ENCODE data around the gene BIK.

BIK gene

GRCh38 chr22:43118024-43118849 is 7.7 kb downstream of the BIK start:
- peak overlapping the region; percentile 78 to 82 for H3K27ac ChIP-seq (ENCODE audit: low read depth in 2 of 2, low read length in 2 of 2)
- no peaks in the 10 kb centered on the region for H3K9me3 ChIP-seq (ENCODE audit: control insufficient read depth in 2 of 2, low read length in 2 of 2)
- peaks cover 35 to 69% of the 10 kb centered on the region in 2 donors for H3K4me1 ChIP-seq (ENCODE audit: control insufficient read depth in 2 of 2, insufficient read depth in 2 of 2, low read length in 2 of 2)
- no peaks in the 10 kb centered on the region for H3K36me3 ChIP-seq (ENCODE audit: control insufficient read depth in 2 of 2, insufficient read depth in 2 of 2, low read length in 2 of 2)
- H3K4me3 ChIP-seq (ENCODE audit: low read length in 2 of 2) = peak overlapping the region in 1 of 2 donors; percentile 8
- peaks cover 0 to 3% of the 10 kb centered on the region in 2 donors for H3K27me3 ChIP-seq (ENCODE audit: control insufficient read depth in 2 of 2, insufficient read depth in 2 of 2, low read length in 2 of 2)
- peak overlapping the region in 1 of 2 donors; percentile 42 for H3K9ac ChIP-seq (ENCODE audit: low read depth in 1 of 2, low read length in 2 of 2)

GRCh38 chr22:43118953-43119458 is 8.5 kb downstream of the BIK start:
- H3K9ac ChIP-seq (ENCODE audit: low read depth in 1 of 2, low read length in 2 of 2) = peak overlapping the region in 1 of 2 donors; percentile 42
- H3K4me1 ChIP-seq (ENCODE audit: control insufficient read depth in 2 of 2, insufficient read depth in 2 of 2, low read length in 2 of 2) = peaks cover 35 to 68% of the 10 kb centered on the region in 2 donors
- no peaks in the 10 kb centered on the region for H3K36me3 ChIP-seq (ENCODE audit: control insufficient read depth in 2 of 2, insufficient read depth in 2 of 2, low read length in 2 of 2)
- no peaks in the 10 kb centered on the region for H3K9me3 ChIP-seq (ENCODE audit: control insufficient read depth in 2 of 2, low read length in 2 of 2)
- H3K4me3 ChIP-seq (ENCODE audit: low read length in 2 of 2) = peak overlapping the region in 1 of 2 donors; percentile 8
- no peaks in the 10 kb centered on the region for H3K27me3 ChIP-seq (ENCODE audit: control insufficient read depth in 2 of 2, insufficient read depth in 2 of 2, low read length in 2 of 2)
- H3K27ac ChIP-seq (ENCODE audit: low read depth in 2 of 2, low read length in 2 of 2) = peak overlapping the region; percentile 78 to 82

- peak overlapping the region; percentile 78 to 91 for H3K27ac ChIP-seq (ENCODE audit: low read depth in 2 of 2, low read length in 2 of 2)
These were observed 16.1 kb downstream of the BIK start for GRCh38 chr22:43126501-43127165.

GRCh38 chr22:43127166-43127908 is 16.8 kb downstream of the BIK start:
- H3K4me3 ChIP-seq (ENCODE audit: low read length in 2 of 2) = peak overlapping the region; percentile 38 to 60

More at GRCh38 chr22:43126501-43127165, 16.1 kb downstream of the BIK start:
- no peaks in the 10 kb centered on the region for H3K9me3 ChIP-seq (ENCODE audit: control insufficient read depth in 2 of 2, low read length in 2 of 2)
- peaks cover 37 to 72% of the 10 kb centered on the region in 2 donors for H3K4me1 ChIP-seq (ENCODE audit: control insufficient read depth in 2 of 2, insufficient read depth in 2 of 2, low read length in 2 of 2)
- peak overlapping the region; percentile 14 to 50 for H3K9ac ChIP-seq (ENCODE audit: low read depth in 1 of 2, low read length in 2 of 2)
- H3K27me3 ChIP-seq (ENCODE audit: control insufficient read depth in 2 of 2, insufficient read depth in 2 of 2, low read length in 2 of 2) = no peaks in the 10 kb centered on the region
- peak overlapping the region in 1 of 2 donors; percentile 10 for H3K4me3 ChIP-seq (ENCODE audit: low read length in 2 of 2)
- peaks cover 3 to 7% of the 10 kb centered on the region in 2 donors for H3K36me3 ChIP-seq (ENCODE audit: control insufficient read depth in 2 of 2, insufficient read depth in 2 of 2, low read length in 2 of 2)

GRCh38 chr22:43128116-43128515 is 17.6 kb downstream of the BIK start:
- H3K9ac ChIP-seq (ENCODE audit: low read depth in 1 of 2, low read length in 2 of 2) = peak overlapping the region; percentile 65 to 84
- H3K9me3 ChIP-seq (ENCODE audit: control insufficient read depth in 2 of 2, low read length in 2 of 2) = no peaks in the 10 kb centered on the region
- H3K4me3 ChIP-seq (ENCODE audit: low read length in 2 of 2) = peak overlapping the region; percentile 38 to 60
- H3K4me1 ChIP-seq (ENCODE audit: control insufficient read depth in 2 of 2, insufficient read depth in 2 of 2, low read length in 2 of 2) = peaks cover 32 to 59% of the 10 kb centered on the region in 2 donors
- H3K27me3 ChIP-seq (ENCODE audit: control insufficient read depth in 2 of 2, insufficient read depth in 2 of 2, low read length in 2 of 2) = no peaks in the 10 kb centered on the region
- peak overlapping the region; percentile 78 to 91 for H3K27ac ChIP-seq (ENCODE audit: low read depth in 2 of 2, low read length in 2 of 2)
- H3K36me3 ChIP-seq (ENCODE audit: control insufficient read depth in 2 of 2, insufficient read depth in 2 of 2, low read length in 2 of 2) = peaks cover 9 to 19% of the 10 kb centered on the region in 2 donors

More at GRCh38 chr22:43127166-43127908, 16.8 kb downstream of the BIK start:
- Histone ChIP-seq H3K9me3 (ENCODE audit: control insufficient read depth in 2 of 2, low read length in 2 of 2) (no peaks in the 10 kb centered on the region), H3K4me1 (ENCODE audit: control insufficient read depth in 2 of 2, insufficient read depth in 2 of 2, low read length in 2 of 2) (peaks cover 36 to 67% of the 10 kb centered on the region in 2 donors), H3K27me3 (ENCODE audit: control insufficient read depth in 2 of 2, insufficient read depth in 2 of 2, low read length in 2 of 2) (no peaks in the 10 kb centered on the region), H3K27ac (ENCODE audit: low read depth in 2 of 2, low read length in 2 of 2) (peak overlapping the region; percentile 78 to 91), H3K9ac (ENCODE audit: low read depth in 1 of 2, low read length in 2 of 2) (peak overlapping the region; percentile 65 to 84), H3K36me3 (ENCODE audit: control insufficient read depth in 2 of 2, insufficient read depth in 2 of 2, low read length in 2 of 2) (peaks cover 6 to 12% of the 10 kb centered on the region in 2 donors)

- peak overlapping the region; percentile 38 to 60 for H3K4me3 ChIP-seq (ENCODE audit: low read length in 2 of 2)
- H3K27ac ChIP-seq (ENCODE audit: low read depth in 2 of 2, low read length in 2 of 2) = peak overlapping the region; percentile 78 to 91
- no peaks in the 10 kb centered on the region for H3K27me3 ChIP-seq (ENCODE audit: control insufficient read depth in 2 of 2, insufficient read depth in 2 of 2, low read length in 2 of 2)
- H3K36me3 ChIP-seq (ENCODE audit: control insufficient read depth in 2 of 2, insufficient read depth in 2 of 2, low read length in 2 of 2) = peaks cover 14 to 24% of the 10 kb centered on the region in 2 donors
- peaks cover 32 to 53% of the 10 kb centered on the region in 2 donors for H3K4me1 ChIP-seq (ENCODE audit: control insufficient read depth in 2 of 2, insufficient read depth in 2 of 2, low read length in 2 of 2)
- H3K9me3 ChIP-seq (ENCODE audit: control insufficient read depth in 2 of 2, low read length in 2 of 2) = no peaks in the 10 kb centered on the region
- peak overlapping the region; percentile 52 to 84 for H3K9ac ChIP-seq (ENCODE audit: low read depth in 1 of 2, low read length in 2 of 2)
These were observed 18.4 kb downstream of the BIK start for GRCh38 chr22:43128928-43129424.

- Histone ChIP-seq H3K4me1 (ENCODE audit: control insufficient read depth in 2 of 2, insufficient read depth in 2 of 2, low read length in 2 of 2) (peaks cover 32 to 48% of the 10 kb centered on the region in 2 donors), H3K9me3 (ENCODE audit: control insufficient read depth in 2 of 2, low read length in 2 of 2) (no peaks in the 10 kb centered on the region), H3K36me3 (ENCODE audit: control insufficient read depth in 2 of 2, insufficient read depth in 2 of 2, low read length in 2 of 2) (peaks cover 18 to 29% of the 10 kb centered on the region in 2 donors), H3K27me3 (ENCODE audit: control insufficient read depth in 2 of 2, insufficient read depth in 2 of 2, low read length in 2 of 2) (no peaks in the 10 kb centered on the region), H3K27ac (ENCODE audit: low read depth in 2 of 2, low read length in 2 of 2) (peak overlapping the region; percentile 78 to 91), H3K9ac (ENCODE audit: low read depth in 1 of 2, low read length in 2 of 2) (peak overlapping the region in 1 of 2 donors; percentile 84), H3K4me3 (ENCODE audit: low read length in 2 of 2) (peak overlapping the region in 1 of 2 donors; percentile 20)
These were observed 19.2 kb downstream of the BIK start for GRCh38 chr22:43129426-43130425.

- H3K27me3 ChIP-seq (ENCODE audit: control insufficient read depth in 2 of 2, insufficient read depth in 2 of 2, low read length in 2 of 2) = no peaks in the 10 kb centered on the region
- peaks cover 30% of the 10 kb centered on the region in 2 donors for H3K4me1 ChIP-seq (ENCODE audit: control insufficient read depth in 2 of 2, insufficient read depth in 2 of 2, low read length in 2 of 2)
- H3K9ac ChIP-seq (ENCODE audit: low read depth in 1 of 2, low read length in 2 of 2) = no peak overlapping the region
- no peak overlapping the region for H3K27ac ChIP-seq (ENCODE audit: low read depth in 2 of 2, low read length in 2 of 2)
- no peak overlapping the region for H3K4me3 ChIP-seq (ENCODE audit: low read length in 2 of 2)
- peaks cover 31 to 44% of the 10 kb centered on the region in 2 donors for H3K36me3 ChIP-seq (ENCODE audit: control insufficient read depth in 2 of 2, insufficient read depth in 2 of 2, low read length in 2 of 2)
- H3K9me3 ChIP-seq (ENCODE audit: control insufficient read depth in 2 of 2, low read length in 2 of 2) = no peaks in the 10 kb centered on the region
These were observed 21.4 kb downstream of the BIK start for GRCh38 chr22:43131773-43132501.

Data from mucosa of rectum (tissue), 2 donors.